Liver (tissue), 3 donors: Measurements from ENCODE around the gene YWHAB.
"Not testable (repeated sequence)": the region's sequence is repeated elsewhere in the genome, so short reads cannot be mapped to it uniquely, and the experiment has no call there.

Experiments
- ATF3 ChIP-seq: IDR thresholded peaks from 2 replicates; pipeline ENCODE4 v1.6.1; 2016; ENCODE audit warnings: antibody characterized with exemption
- CTCF ChIP-seq: fragments of 150-350 bp; IDR thresholded peaks from 2 replicates; pipeline ENCODE4 v1.5.1; 2017; ENCODE audit warnings: improper control_type of control experiment, low read depth, low read length; ENCODE audit not compliant: missing input control
- EGR1 ChIP-seq, 2 donors: IDR thresholded peaks; 2 replicates each; pipeline ENCODE4 v1.6.1; 2016 to 2018; ENCODE audit warnings: antibody characterized with exemption in 2 of 2, low read depth in 2 of 2
- GABPA ChIP-seq, 2 donors: IDR thresholded peaks in 1 of 2; conservative IDR thresholded peaks in 1 of 2; 2 replicates each; pipeline ENCODE4 v1.6.1; 2016; ENCODE audit warnings: antibody characterized with exemption in 2 of 2, mild to moderate bottlenecking in 1 of 2, moderate library complexity in 1 of 2
- HNF4A ChIP-seq, 2 donors: conservative IDR thresholded peaks; 2 replicates each; pipeline ENCODE4 v1.6.1; 2016; ENCODE audit warnings: antibody characterized with exemption in 2 of 2, mild to moderate bottlenecking in 2 of 2
- JUND ChIP-seq, 2 donors: IDR thresholded peaks; 2 replicates each; pipeline ENCODE4 v1.6.1; 2016; ENCODE audit warnings: antibody characterized with exemption in 2 of 2
- MAX ChIP-seq: IDR thresholded peaks from 2 replicates; pipeline ENCODE4 v1.6.1; 2016; ENCODE audit warnings: antibody characterized with exemption
- NR2F2 ChIP-seq: IDR thresholded peaks from 2 replicates; pipeline ENCODE4 v1.6.1; 2016; ENCODE audit warnings: antibody characterized with exemption
- RAD21 ChIP-seq, 2 donors: IDR thresholded peaks; 2 replicates each; pipeline ENCODE4 v1.6.1; 2016; ENCODE audit warnings: antibody characterized with exemption in 2 of 2, mild to moderate bottlenecking in 2 of 2
- REST ChIP-seq: IDR thresholded peaks from 2 replicates; pipeline ENCODE4 v1.6.1; 2016; ENCODE audit warnings: antibody characterized with exemption, mild to moderate bottlenecking
- RXRA ChIP-seq, 2 donors: IDR thresholded peaks; 2 replicates each; pipeline ENCODE4 v1.6.1; 2017 to 2018; ENCODE audit warnings: antibody characterized with exemption in 2 of 2, mild to moderate bottlenecking in 1 of 2
- TAF1 ChIP-seq: conservative IDR thresholded peaks from 2 replicates; pipeline ENCODE4 v1.6.1; 2016; ENCODE audit warnings: antibody characterized with exemption, mild to moderate bottlenecking
- YY1 ChIP-seq: IDR thresholded peaks from 2 replicates; pipeline ENCODE4 v1.6.1; 2016; ENCODE audit warnings: antibody characterized with exemption, mild to moderate bottlenecking
- ZBTB33 ChIP-seq: IDR thresholded peaks from 2 replicates; pipeline ENCODE4 v1.6.1; 2016; ENCODE audit warnings: antibody characterized with exemption
- donor health status: healthy.
- donor health status: healthy.

GRCh38 chr20:44863365-44864084 is 22.0 kb upstream of the YWHAB start:
- not testable (repeated sequence) for TF ChIP-seq REST; TAF1; CTCF; RAD21 (IDR thresholded peaks at IDR 0.05); YY1; RXRA (IDR thresholded peaks at IDR 0.05); ZBTB33; HNF4A (conservative IDR thresholded peaks at IDR 0.05); MAX; GABPA (IDR thresholded peaks at IDR 0.05 in 1 of 2, conservative IDR thresholded peaks at IDR 0.05 in 1 of 2); ATF3; NR2F2; EGR1 (IDR thresholded peaks at IDR 0.05; ENCODE audit: low read depth in 2 of 2); JUND (IDR thresholded peaks at IDR 0.05)
